Activated B cell treated with CpG ODN at 0.5 μM for 24 hours (primary cell): ENCODE data around the gene LGMN. TPM values are rescaled to one million over a fixed set of nuclear protein-coding genes. Genes with fewer than 3 reads are reported as not detected.

Experiments used
- ATAC-seq: fragments of 200-7000 bp; cut with Tn5 transposase; one replicate; pipeline ENCODE4 v1.10.0; 2021; ENCODE audit warnings: low read depth, mild to moderate bottlenecking, moderate library complexity
- CTCF ChIA-PET: fragments of 350-600 bp; sonication (Branson Sonifier 250); formaldehyde crosslinking; loops from one replicate; lab custom pipeline; 2021; ENCODE audit warnings: antibody characterized with exemption; lab: Charles Lee
- POLR2A ChIA-PET: fragments of 350-600 bp; sonication (Branson Sonifier 250); formaldehyde crosslinking; loops from one replicate; lab custom pipeline; 2021; ENCODE audit warnings: antibody characterized with exemption; lab: Charles Lee
- DNase-seq: peaks from one replicate; pipeline ENCODE4 v3.0.0; 2022
- H3K27ac Mint-ChIP-seq: one replicate; pipeline ENCODE4 v1.8.0; 2020; ENCODE audit warnings: mixed read lengths
- H3K27me3 Mint-ChIP-seq: one replicate; pipeline ENCODE4 v1.8.0; 2021; ENCODE audit warnings: mixed read lengths
- H3K36me3 Mint-ChIP-seq: one replicate; pipeline ENCODE4 v1.8.0; 2021; ENCODE audit warnings: low read depth, mixed read lengths
- H3K4me1 Mint-ChIP-seq: one replicate; pipeline ENCODE4 v1.8.0; 2021; ENCODE audit warnings: mixed read lengths
- H3K4me3 Mint-ChIP-seq: one replicate; pipeline ENCODE4 v1.8.0; 2020; ENCODE audit warnings: mild to moderate bottlenecking, mixed read lengths
- H3K9me3 Mint-ChIP-seq: one replicate; pipeline ENCODE4 v1.8.0; 2020; ENCODE audit warnings: mixed read lengths
- intact Hi-C: fragments of 100-400 bp; cut with micrococcal nuclease; formaldehyde crosslinking; loops from one replicate; pipeline ENCODE4 v1.15.1; 2024
- total RNA-seq: library from RNA; stranded (reverse); gene quantifications from 2 replicates; pipeline ENCODE4 v1.2.3, GENCODE V29; 2022
- TF ChIP-seq, protein P1 (sequence below): fragments of 200-600 bp; IDR thresholded peaks from one replicate; pipeline ENCODE4 v1.8.0; 2022; ENCODE audit warnings: antibody characterized with exemption, mild to moderate bottlenecking

LGMN gene
- total RNA-seq, 1 donor from 2014 or later, result 11.8 TPM

DNA sequence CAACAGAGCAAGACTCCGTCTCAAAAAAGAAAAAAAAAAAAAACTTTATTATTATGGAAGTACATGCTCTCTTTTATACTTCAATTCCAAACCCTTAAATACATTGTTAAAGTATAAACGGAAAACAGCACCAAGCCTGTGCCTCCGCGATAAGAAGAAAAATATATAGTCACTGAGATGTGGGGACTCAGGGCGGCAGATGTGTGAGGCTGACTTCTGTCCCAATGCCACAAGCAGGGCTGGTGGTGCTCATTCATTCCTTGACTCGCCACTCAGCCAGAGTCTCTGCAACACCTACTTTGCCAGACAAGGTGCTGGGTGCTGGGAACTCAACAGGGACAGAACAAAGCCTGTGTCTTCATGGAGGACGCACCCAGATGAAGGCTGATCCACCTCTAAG is 13.8 kb downstream of the LGMN start:
- DNase-seq, result no peak
- Mint-ChIP-seq H3K9me3 (peaks cover 1% of the 10 kb centered on the region), H3K27me3 (no peaks in the 10 kb centered on the region), H3K4me1 (peaks cover 20% of the 10 kb centered on the region), H3K4me3 (no peak overlapping the region), H3K27ac (no peak overlapping the region), H3K36me3 (peaks cover 29% of the 10 kb centered on the region)
- ChIA-PET CTCF (no interaction called here), POLR2A (no interaction called here)
- intact Hi-C loops, result no loop called here
- TF ChIP-seq, protein P1, sequence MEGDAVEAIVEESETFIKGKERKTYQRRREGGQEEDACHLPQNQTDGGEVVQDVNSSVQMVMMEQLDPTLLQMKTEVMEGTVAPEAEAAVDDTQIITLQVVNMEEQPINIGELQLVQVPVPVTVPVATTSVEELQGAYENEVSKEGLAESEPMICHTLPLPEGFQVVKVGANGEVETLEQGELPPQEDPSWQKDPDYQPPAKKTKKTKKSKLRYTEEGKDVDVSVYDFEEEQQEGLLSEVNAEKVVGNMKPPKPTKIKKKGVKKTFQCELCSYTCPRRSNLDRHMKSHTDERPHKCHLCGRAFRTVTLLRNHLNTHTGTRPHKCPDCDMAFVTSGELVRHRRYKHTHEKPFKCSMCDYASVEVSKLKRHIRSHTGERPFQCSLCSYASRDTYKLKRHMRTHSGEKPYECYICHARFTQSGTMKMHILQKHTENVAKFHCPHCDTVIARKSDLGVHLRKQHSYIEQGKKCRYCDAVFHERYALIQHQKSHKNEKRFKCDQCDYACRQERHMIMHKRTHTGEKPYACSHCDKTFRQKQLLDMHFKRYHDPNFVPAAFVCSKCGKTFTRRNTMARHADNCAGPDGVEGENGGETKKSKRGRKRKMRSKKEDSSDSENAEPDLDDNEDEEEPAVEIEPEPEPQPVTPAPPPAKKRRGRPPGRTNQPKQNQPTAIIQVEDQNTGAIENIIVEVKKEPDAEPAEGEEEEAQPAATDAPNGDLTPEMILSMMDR, result no peak
- ATAC-seq, result no peak

GRCh38 chr14:92733007-92733406 is 15.4 kb downstream of the LGMN start:
- Mint-ChIP-seq H3K9me3 (peaks cover 1% of the 10 kb centered on the region), H3K27me3 (no peaks in the 10 kb centered on the region), H3K4me3 (no peak overlapping the region), H3K4me1 (peaks cover 21% of the 10 kb centered on the region), H3K36me3 (peaks cover 25% of the 10 kb centered on the region), H3K27ac (no peak overlapping the region)
- TF ChIP-seq, protein P1, result no peak
- intact Hi-C loops, result loop anchor here (2.0 kb wide), 1 partner anchor 16 kb away; the partner anchor contains the start of gene LGMN
- POLR2A ChIA-PET, result no interaction called here
- DNase-seq (no peak), ATAC-seq (no peak)
- CTCF ChIA-PET, result no interaction called here

DNA sequence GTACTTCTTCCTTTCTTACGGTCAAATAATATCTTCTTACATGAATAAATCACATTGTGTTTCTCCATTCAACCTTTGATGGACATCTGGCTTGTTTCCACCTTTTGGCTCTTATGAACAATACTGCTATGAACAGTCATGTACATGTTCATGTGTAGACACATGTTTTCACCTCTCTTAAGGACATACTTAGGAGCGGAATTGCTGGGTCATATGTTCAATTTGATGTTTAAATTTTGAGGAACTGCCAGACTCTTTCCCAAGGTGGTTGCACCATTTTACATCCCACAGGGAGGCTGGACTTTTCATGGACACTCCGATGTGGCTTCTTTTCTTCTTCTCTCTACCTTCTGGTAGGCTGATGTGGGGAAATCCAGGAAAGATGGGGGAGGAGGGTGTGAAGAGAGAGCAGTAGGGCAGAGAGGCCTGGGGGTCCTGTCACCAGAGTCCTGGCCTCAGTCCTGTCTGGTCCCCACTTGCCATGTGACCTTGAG is 16.8 kb downstream of the LGMN start:
- TF ChIP-seq, protein P1, result no peak
- CTCF ChIA-PET, result no interaction called here
- peaks cover 4% of the 10 kb centered on the region for H3K9me3 Mint-ChIP-seq
- POLR2A ChIA-PET, result no interaction called here
- peaks cover 28% of the 10 kb centered on the region for H3K36me3 Mint-ChIP-seq
- peaks cover 7% of the 10 kb centered on the region for H3K4me1 Mint-ChIP-seq
- no peak overlapping the region for H3K4me3 Mint-ChIP-seq
- DNase-seq (no peak), ATAC-seq (no peak)
- no peaks in the 10 kb centered on the region for H3K27me3 Mint-ChIP-seq
- H3K27ac Mint-ChIP-seq, result no peak overlapping the region
- intact Hi-C loops, result loop anchor here (2.0 kb wide), 1 partner anchor 17 kb away; the partner anchor contains the start of gene LGMN

GRCh38 chr14:92729634-92730358 is 18.6 kb downstream of the LGMN start:
- ChIA-PET CTCF (interaction anchor here (1.1 kb wide), 1 partner anchor 15 kb away, joined by 3 read pairs; no protein-coding TSS in a partner anchor), POLR2A (interaction anchor here (0.8 to 1.5 kb wide), 2 partner anchors 19 to 47 kb away, joined by 3 to 4 read pairs; partner anchors contain the start of gene LGMN)
- TF ChIP-seq, protein P1, result no peak
- intact Hi-C loops, result no loop called here
- H3K4me3 Mint-ChIP-seq, result no peak overlapping the region
- DNase-seq, result no peak
- H3K4me1 Mint-ChIP-seq, result peaks cover 6% of the 10 kb centered on the region
- H3K27ac Mint-ChIP-seq, result no peak overlapping the region
- H3K9me3 Mint-ChIP-seq, result peaks cover 6% of the 10 kb centered on the region
- ATAC-seq, result no peak
- H3K36me3 Mint-ChIP-seq, result peaks cover 33% of the 10 kb centered on the region
- H3K27me3 Mint-ChIP-seq, result no peaks in the 10 kb centered on the region

DNA sequence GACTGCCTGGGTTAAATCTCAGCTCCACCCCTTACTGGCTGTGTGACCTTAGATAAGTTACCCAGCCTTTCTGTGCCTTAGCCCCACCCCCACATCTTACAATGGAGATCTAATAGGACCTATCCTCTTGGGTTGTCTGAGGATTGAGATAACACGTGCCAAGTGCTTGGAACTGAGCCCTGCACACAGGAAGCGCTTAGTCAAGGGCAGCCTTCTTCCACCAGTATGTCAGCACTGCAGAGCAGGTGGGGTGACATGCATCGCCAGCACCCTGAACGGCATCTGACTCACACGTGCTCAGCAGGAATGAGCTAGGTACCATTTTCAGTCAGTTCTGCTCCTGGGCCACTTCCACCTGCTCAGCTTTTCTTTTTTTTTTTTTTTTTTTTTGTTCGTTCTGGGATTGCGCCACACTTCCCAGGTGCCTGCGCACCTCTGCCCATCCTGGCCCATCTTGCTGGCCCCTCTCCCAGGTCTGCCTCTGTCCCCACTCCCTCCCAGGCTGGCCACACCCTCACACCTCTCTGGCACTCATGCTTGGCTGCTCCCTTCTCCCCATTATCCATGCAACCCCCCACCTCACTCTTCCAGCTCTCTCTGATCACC is 19.6 kb downstream of the LGMN start:
- ChIA-PET POLR2A (interaction anchor here (0.8 to 0.9 kb wide), 2 partner anchors 39 to 48 kb away, joined by 3 to 4 read pairs; no protein-coding TSS in a partner anchor), CTCF (interaction anchor here (1.1 kb wide), 1 partner anchor 14 kb away, joined by 3 read pairs; no protein-coding TSS in a partner anchor)
- TF ChIP-seq, protein P1, result no peak
- ATAC-seq, result peak; percentile 80
- no peak overlapping the region for H3K4me3 Mint-ChIP-seq
- intact Hi-C loops, result no loop called here
- H3K36me3 Mint-ChIP-seq, result peaks cover 37% of the 10 kb centered on the region
- H3K4me1 Mint-ChIP-seq, result peaks cover 6% of the 10 kb centered on the region
- H3K9me3 Mint-ChIP-seq, result peaks cover 6% of the 10 kb centered on the region
- no peak for DNase-seq
- H3K27ac Mint-ChIP-seq, result no peak overlapping the region
- no peaks in the 10 kb centered on the region for H3K27me3 Mint-ChIP-seq
